ENCODE results near the gene ALOXE3.

ALOXE3 gene

GRCh38 chr17:8117980-8118768 lies at the start of gene ALOXE3:
ALOXE3 (minus strand) TSS chr17:8118514; CDS start chr17:8117990, 524 bp downstream.
- DNase-seq, result no peak

- DNase-seq, result no peak
Observed at GRCh38 chr17:8167526-8167925, 49.2 kb upstream of the ALOXE3 start.

GRCh38 chr17:8166731-8167130 lies 48.4 kb upstream of the ALOXE3 start:
- DNase-seq, result no peak

- no peak for DNase-seq
Observed at GRCh38 chr17:8164815-8165131, 46.5 kb upstream of the ALOXE3 start.

GRCh38 chr17:8163978-8164814 lies 45.9 kb upstream of the ALOXE3 start:
- no peak for DNase-seq

GRCh38 chr17:8162997-8163977 lies 45.0 kb upstream of the ALOXE3 start:
- DNase-seq, result no peak

GRCh38 chr17:8162233-8162996 lies 44.1 kb upstream of the ALOXE3 start, which contains the start of gene VAMP2:
VAMP2 (minus strand) TSS chr17:8162948; CDS start chr17:8162879, 69 bp downstream.
- DNase-seq, result peak; percentile 17

- no peak for DNase-seq
Observed at GRCh38 chr17:8161289-8162232, 43.2 kb upstream of the ALOXE3 start.

GRCh38 chr17:8160741-8161221 lies 42.5 kb upstream of the ALOXE3 start:
- no peak for DNase-seq

- DNase-seq, result no peak
Observed at GRCh38 chr17:8160224-8160577, 41.9 kb upstream of the ALOXE3 start.

GRCh38 chr17:8159459-8160223 lies 41.3 kb upstream of the ALOXE3 start:
- no peak for DNase-seq

GRCh38 chr17:8159032-8159400 lies 40.7 kb upstream of the ALOXE3 start:
- DNase-seq, result no peak

GRCh38 chr17:8158267-8159031 lies 40.1 kb upstream of the ALOXE3 start:
- DNase-seq, result peak; percentile 25

- peak; percentile 97 for DNase-seq
Observed at GRCh38 chr17:8156246-8156992, 38.1 kb upstream of the ALOXE3 start.

- DNase-seq, result no peak
Observed at GRCh38 chr17:8155996-8156245, 37.6 kb upstream of the ALOXE3 start.

GRCh38 chr17:8155231-8155995 lies 37.1 kb upstream of the ALOXE3 start:
- DNase-seq, result no peak

GRCh38 chr17:8154608-8155155 lies 36.4 kb upstream of the ALOXE3 start:
- no peak for DNase-seq
